ENCODE data around the gene TRAK1.
A peak's percentile ranks its signal among the peaks of the same experiment; 100 is the strongest.

TRAK1 gene

DNA sequence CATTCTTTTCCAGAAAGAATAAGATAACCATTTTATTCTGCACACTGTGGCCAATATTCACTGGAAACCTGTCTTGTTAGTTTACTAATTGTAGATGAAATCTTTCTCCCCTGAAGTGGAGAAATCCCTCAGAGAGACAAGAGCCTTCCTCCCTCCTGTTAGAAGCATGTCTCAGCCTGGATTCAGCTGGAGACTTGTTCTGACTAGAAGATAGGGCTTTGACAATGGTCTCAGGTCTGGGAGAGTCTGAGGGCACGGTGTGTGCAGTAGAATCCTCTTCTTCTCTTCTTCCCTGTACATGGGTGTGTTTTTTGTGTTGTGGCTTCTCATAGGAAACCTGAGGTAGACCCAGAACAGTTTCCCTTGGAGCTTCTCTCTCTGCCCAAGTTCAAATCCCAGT lies 154.9 kb downstream of the TRAK1 start:
- Histone ChIP-seq H3K4me3 (no peak overlapping the region), H3K9me3 (no peaks in the 10 kb centered on the region), H3K4me1 (no peaks in the 10 kb centered on the region), H3K27me3 (peaks cover 0 to 11% of the 10 kb centered on the region in 2 donors), H3K36me3 (no peaks in the 10 kb centered on the region), H3K27ac (no peak overlapping the region)
- intact Hi-C loops (cut with DNase I; ENCODE audit: low total_unique reads): loop anchor here (5.0 kb wide), 1 partner anchor 196 kb away; no protein-coding TSS in a partner anchor
- TF ChIP-seq, protein P1, sequence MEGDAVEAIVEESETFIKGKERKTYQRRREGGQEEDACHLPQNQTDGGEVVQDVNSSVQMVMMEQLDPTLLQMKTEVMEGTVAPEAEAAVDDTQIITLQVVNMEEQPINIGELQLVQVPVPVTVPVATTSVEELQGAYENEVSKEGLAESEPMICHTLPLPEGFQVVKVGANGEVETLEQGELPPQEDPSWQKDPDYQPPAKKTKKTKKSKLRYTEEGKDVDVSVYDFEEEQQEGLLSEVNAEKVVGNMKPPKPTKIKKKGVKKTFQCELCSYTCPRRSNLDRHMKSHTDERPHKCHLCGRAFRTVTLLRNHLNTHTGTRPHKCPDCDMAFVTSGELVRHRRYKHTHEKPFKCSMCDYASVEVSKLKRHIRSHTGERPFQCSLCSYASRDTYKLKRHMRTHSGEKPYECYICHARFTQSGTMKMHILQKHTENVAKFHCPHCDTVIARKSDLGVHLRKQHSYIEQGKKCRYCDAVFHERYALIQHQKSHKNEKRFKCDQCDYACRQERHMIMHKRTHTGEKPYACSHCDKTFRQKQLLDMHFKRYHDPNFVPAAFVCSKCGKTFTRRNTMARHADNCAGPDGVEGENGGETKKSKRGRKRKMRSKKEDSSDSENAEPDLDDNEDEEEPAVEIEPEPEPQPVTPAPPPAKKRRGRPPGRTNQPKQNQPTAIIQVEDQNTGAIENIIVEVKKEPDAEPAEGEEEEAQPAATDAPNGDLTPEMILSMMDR (IDR thresholded peaks at IDR 0.05): no peak
- DNase-seq: no peak

- TF ChIP-seq, protein P1 (IDR thresholded peaks at IDR 0.05): peak; percentile 56 to 63
- no peak overlapping the region for H3K27ac ChIP-seq
- H3K27me3 ChIP-seq: peaks cover 0 to 11% of the 10 kb centered on the region in 2 donors
- intact Hi-C loops (cut with DNase I; ENCODE audit: low total_unique reads): loop anchor here (5.0 kb wide), 1 partner anchor 195 kb away; no protein-coding TSS in a partner anchor
- no peaks in the 10 kb centered on the region for H3K4me1 ChIP-seq
- DNase-seq: peak in 1 of 2 donors; percentile 47
- no peak overlapping the region for H3K4me3 ChIP-seq
- no peaks in the 10 kb centered on the region for H3K9me3 ChIP-seq
- no peaks in the 10 kb centered on the region for H3K36me3 ChIP-seq
Observed at GRCh38 chr3:42247576-42248027, 156.4 kb downstream of the TRAK1 start.

GRCh38 chr3:42250761-42251160 lies 159.6 kb downstream of the TRAK1 start:
- peaks cover 0 to 28% of the 10 kb centered on the region in 2 donors for H3K27me3 ChIP-seq
- no peaks in the 10 kb centered on the region for H3K9me3 ChIP-seq
- H3K27ac ChIP-seq: no peak overlapping the region
- intact Hi-C loops (cut with DNase I; ENCODE audit: low total_unique reads): loop anchor here (10.0 kb wide), 1 partner anchor 174 kb away; no protein-coding TSS in a partner anchor
- H3K36me3 ChIP-seq: no peaks in the 10 kb centered on the region
- H3K4me3 ChIP-seq: no peak overlapping the region
- DNase-seq: no peak
- H3K4me1 ChIP-seq: no peaks in the 10 kb centered on the region
- TF ChIP-seq, protein P1 (IDR thresholded peaks at IDR 0.05): no peak

DNA sequence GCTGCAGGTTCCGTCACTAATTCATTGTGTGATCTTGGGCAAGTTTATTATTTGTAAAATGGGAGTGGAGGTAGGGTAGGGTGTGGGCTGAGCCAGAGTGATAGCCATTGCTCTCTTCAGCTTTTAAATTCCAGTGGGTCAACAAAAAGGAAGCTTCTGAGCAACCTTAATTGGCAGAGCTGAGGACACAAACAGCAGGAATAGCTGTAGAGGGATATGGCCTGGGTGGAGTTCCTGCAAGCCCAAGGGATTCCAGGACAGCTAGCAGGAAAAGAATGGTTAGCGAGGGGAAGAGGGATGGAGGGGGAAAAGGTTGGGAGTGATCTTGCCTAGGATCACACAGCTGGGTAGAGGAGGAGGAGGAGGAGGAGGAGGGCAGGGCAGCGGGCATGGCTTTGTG lies 163.4 kb downstream of the TRAK1 start:
- Histone ChIP-seq H3K27ac (no peak overlapping the region), H3K4me1 (no peaks in the 10 kb centered on the region), H3K36me3 (no peaks in the 10 kb centered on the region), H3K9me3 (no peaks in the 10 kb centered on the region), H3K4me3 (no peak overlapping the region), H3K27me3 (peaks cover 0 to 33% of the 10 kb centered on the region in 2 donors)
- TF ChIP-seq, protein P1 (IDR thresholded peaks at IDR 0.05): no peak
- intact Hi-C loops (cut with DNase I; ENCODE audit: low total_unique reads): loop anchor here (10.0 kb wide), 1 partner anchor 170 kb away; no protein-coding TSS in a partner anchor
- DNase-seq: no peak

DNA sequence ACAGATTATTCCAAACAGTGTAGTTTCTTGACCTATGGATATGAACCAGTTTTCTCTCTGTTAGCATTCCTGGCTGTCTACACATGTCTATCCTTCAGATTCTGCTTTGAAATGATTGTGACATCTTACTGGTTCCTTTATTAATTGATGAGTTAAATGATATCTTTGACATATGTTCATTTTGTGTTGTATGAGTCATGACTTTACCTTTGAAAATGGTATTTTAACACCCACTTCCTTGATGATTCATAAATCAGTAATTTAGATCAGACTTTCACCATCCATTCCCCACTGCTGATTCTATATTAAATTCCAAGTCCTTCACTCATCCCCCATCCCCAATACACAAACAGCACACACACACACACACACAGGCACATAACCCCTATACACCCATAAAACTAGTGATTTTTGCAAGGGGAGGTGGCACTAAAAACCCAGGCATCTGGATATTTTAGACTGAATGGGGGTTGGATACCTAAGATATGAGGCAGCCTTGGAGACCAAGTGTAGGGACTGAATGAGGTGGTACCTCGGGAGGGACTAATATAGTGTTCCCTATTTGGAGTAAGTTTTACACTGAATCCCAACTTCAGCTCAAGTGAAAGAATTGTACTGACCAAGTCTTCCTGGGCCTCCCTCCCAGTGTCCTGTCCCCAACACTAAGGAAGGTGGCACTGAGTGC lies 165.1 kb downstream of the TRAK1 start:
- intact Hi-C loops (cut with DNase I; ENCODE audit: low total_unique reads): loop anchor here (10.0 kb wide), 1 partner anchor 169 kb away; no protein-coding TSS in a partner anchor

More for the DNA sequence above, 165.1 kb downstream of the TRAK1 start:
- H3K9me3 ChIP-seq: no peaks in the 10 kb centered on the region
- H3K27ac ChIP-seq: no peak overlapping the region
- H3K27me3 ChIP-seq: peaks cover 0 to 44% of the 10 kb centered on the region in 2 donors
- TF ChIP-seq, protein P1 (IDR thresholded peaks at IDR 0.05): no peak
- DNase-seq: no peak
- no peak overlapping the region for H3K4me3 ChIP-seq
- H3K36me3 ChIP-seq: no peaks in the 10 kb centered on the region
- no peaks in the 10 kb centered on the region for H3K4me1 ChIP-seq

All from tibial artery (tissue), 4 donors.